Measurements from ENCODE around the gene DNAAF1.

The DNAAF1 gene

GRCh38 chr16:84223456-84223855 lies 78.3 kb downstream of the DNAAF1 start:
- H3K4me3 ChIP-seq (ENCODE audit: low read depth in 1 of 2, low read length in 2 of 2): no peak overlapping the region
- no peak for ATAC-seq (ENCODE audit: insufficient read depth, low read depth)
- no peak overlapping the region for H3K4me2 ChIP-seq (ENCODE audit: insufficient read depth, low read length)
- TF ChIP-seq EZH2 (IDR thresholded peaks at IDR 0.05; ENCODE audit: borderline replicate concordance, low read depth, low read length, severe bottlenecking) (no peak), CTCF (IDR thresholded peaks at IDR 0.05; ENCODE audit: borderline replicate concordance, extremely low read depth, low read length, poor library complexity, severe bottlenecking) (no peak)
- no peaks in the 10 kb centered on the region for H3K36me3 ChIP-seq (ENCODE audit: insufficient read depth, low read length)
- no peak overlapping the region for H2AFZ ChIP-seq (ENCODE audit: low read depth, low read length)
- H3K27me3 ChIP-seq (ENCODE audit: insufficient read depth, low read length, poor library complexity): peaks cover 7% of the 10 kb centered on the region
- H3K9ac ChIP-seq (ENCODE audit: low read depth, low read length): no peak overlapping the region
- no peak overlapping the region for H3K27ac ChIP-seq (ENCODE audit: low read length)
- no peak for DNase-seq
- H3K79me2 ChIP-seq (ENCODE audit: insufficient read depth, low read length): no peaks in the 10 kb centered on the region
- 0 out of 2 replicates have a peak, but pooled peaks cover 5% of the 10 kb centered on the region for H4K20me1 ChIP-seq (ENCODE audit: insufficient read depth, low read length)
- H3K4me1 ChIP-seq (ENCODE audit: insufficient read depth, low read length): no peaks in the 10 kb centered on the region
- no peaks in the 10 kb centered on the region for H3K9me3 ChIP-seq (ENCODE audit: insufficient read depth, low read length, severe bottlenecking)

DNA sequence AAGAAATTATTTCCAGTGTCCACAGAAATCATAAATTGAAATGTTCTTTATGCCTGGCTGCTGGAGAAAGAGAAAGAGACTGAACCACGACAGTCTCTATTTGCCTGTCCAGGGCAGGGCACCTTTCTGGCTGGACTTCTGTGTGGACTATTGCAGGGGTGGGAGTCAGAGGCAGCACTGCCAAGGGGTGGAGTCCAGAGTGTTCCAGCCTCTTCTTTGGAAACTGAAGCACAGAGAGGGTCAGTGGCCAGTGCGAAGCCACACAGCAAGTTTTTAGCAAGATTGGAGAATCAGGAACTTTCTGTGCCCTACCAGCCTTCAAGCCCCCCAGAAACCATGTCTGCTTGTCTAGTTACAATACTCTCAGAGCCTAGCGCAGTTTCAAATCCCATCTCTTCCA lies 79.4 kb downstream of the DNAAF1 start:
- Histone ChIP-seq H3K27me3 (ENCODE audit: insufficient read depth, low read length, poor library complexity) (peaks cover 7% of the 10 kb centered on the region), H4K20me1 (ENCODE audit: insufficient read depth, low read length) (0 out of 2 replicates have a peak, but pooled peaks cover 5% of the 10 kb centered on the region), H3K79me2 (ENCODE audit: insufficient read depth, low read length) (no peaks in the 10 kb centered on the region), H3K27ac (ENCODE audit: low read length) (no peak overlapping the region), H3K9me3 (ENCODE audit: insufficient read depth, low read length, severe bottlenecking) (no peaks in the 10 kb centered on the region), H3K9ac (ENCODE audit: low read depth, low read length) (no peak overlapping the region), H3K4me2 (ENCODE audit: insufficient read depth, low read length) (no peak overlapping the region), H3K4me1 (ENCODE audit: insufficient read depth, low read length) (no peaks in the 10 kb centered on the region), H3K36me3 (ENCODE audit: insufficient read depth, low read length) (no peaks in the 10 kb centered on the region), H3K4me3 (ENCODE audit: low read depth in 1 of 2, low read length in 2 of 2) (no peak overlapping the region), H2AFZ (ENCODE audit: low read depth, low read length) (no peak overlapping the region)
- TF ChIP-seq CTCF (IDR thresholded peaks at IDR 0.05; ENCODE audit: borderline replicate concordance, extremely low read depth, low read length, poor library complexity, severe bottlenecking) (no peak), EZH2 (IDR thresholded peaks at IDR 0.05; ENCODE audit: borderline replicate concordance, low read depth, low read length, severe bottlenecking) (no peak)
- DNase-seq (no peak), ATAC-seq (ENCODE audit: insufficient read depth, low read depth) (no peak)

- TF ChIP-seq CTCF (IDR thresholded peaks at IDR 0.05; ENCODE audit: borderline replicate concordance, extremely low read depth, low read length, poor library complexity, severe bottlenecking) (no peak), EZH2 (IDR thresholded peaks at IDR 0.05; ENCODE audit: borderline replicate concordance, low read depth, low read length, severe bottlenecking) (no peak)
- Histone ChIP-seq H3K4me1 (ENCODE audit: insufficient read depth, low read length) (no peaks in the 10 kb centered on the region), H2AFZ (ENCODE audit: low read depth, low read length) (no peak overlapping the region), H3K4me2 (ENCODE audit: insufficient read depth, low read length) (no peak overlapping the region), H3K4me3 (ENCODE audit: low read depth in 1 of 2, low read length in 2 of 2) (no peak overlapping the region), H3K36me3 (ENCODE audit: insufficient read depth, low read length) (no peaks in the 10 kb centered on the region), H4K20me1 (ENCODE audit: insufficient read depth, low read length) (0 out of 2 replicates have a peak, but pooled peaks cover 5% of the 10 kb centered on the region), H3K27ac (ENCODE audit: low read length) (no peak overlapping the region), H3K9me3 (ENCODE audit: insufficient read depth, low read length, severe bottlenecking) (no peaks in the 10 kb centered on the region), H3K79me2 (ENCODE audit: insufficient read depth, low read length) (no peaks in the 10 kb centered on the region), H3K27me3 (ENCODE audit: insufficient read depth, low read length, poor library complexity) (peaks cover 7% of the 10 kb centered on the region), H3K9ac (ENCODE audit: low read depth, low read length) (no peak overlapping the region)
- no peak for ATAC-seq (ENCODE audit: insufficient read depth, low read depth)
- no peak for DNase-seq
These were observed 80.0 kb downstream of the DNAAF1 start for GRCh38 chr16:84225126-84225525.

GRCh38 chr16:84225571-84225970 lies 80.5 kb downstream of the DNAAF1 start:
- ATAC-seq (ENCODE audit: insufficient read depth, low read depth) (no peak), DNase-seq (no peak)
- no peaks in the 10 kb centered on the region for H3K4me1 ChIP-seq (ENCODE audit: insufficient read depth, low read length)
- no peak overlapping the region for H3K4me2 ChIP-seq (ENCODE audit: insufficient read depth, low read length)
- no peak overlapping the region for H3K9ac ChIP-seq (ENCODE audit: low read depth, low read length)
- no peaks in the 10 kb centered on the region for H3K79me2 ChIP-seq (ENCODE audit: insufficient read depth, low read length)
- peaks cover 7% of the 10 kb centered on the region for H3K27me3 ChIP-seq (ENCODE audit: insufficient read depth, low read length, poor library complexity)
- no peak overlapping the region for H2AFZ ChIP-seq (ENCODE audit: low read depth, low read length)
- H4K20me1 ChIP-seq (ENCODE audit: insufficient read depth, low read length): 0 out of 2 replicates have a peak, but pooled peaks cover 5% of the 10 kb centered on the region
- H3K9me3 ChIP-seq (ENCODE audit: insufficient read depth, low read length, severe bottlenecking): no peaks in the 10 kb centered on the region
- TF ChIP-seq CTCF (IDR thresholded peaks at IDR 0.05; ENCODE audit: borderline replicate concordance, extremely low read depth, low read length, poor library complexity, severe bottlenecking): no peak
- TF ChIP-seq EZH2 (IDR thresholded peaks at IDR 0.05; ENCODE audit: borderline replicate concordance, low read depth, low read length, severe bottlenecking): no peak
- H3K27ac ChIP-seq (ENCODE audit: low read length): no peak overlapping the region
- no peak overlapping the region for H3K4me3 ChIP-seq (ENCODE audit: low read depth in 1 of 2, low read length in 2 of 2)
- H3K36me3 ChIP-seq (ENCODE audit: insufficient read depth, low read length): no peaks in the 10 kb centered on the region
